ENCODE measurements around the gene TMEM176A. TPM values are rescaled to one million over a fixed set of nuclear protein-coding genes. Genes with fewer than 3 reads are reported as not detected.

TMEM176A gene
- total RNA-seq, 1 donor from 2014 or later: not detected

DNA sequence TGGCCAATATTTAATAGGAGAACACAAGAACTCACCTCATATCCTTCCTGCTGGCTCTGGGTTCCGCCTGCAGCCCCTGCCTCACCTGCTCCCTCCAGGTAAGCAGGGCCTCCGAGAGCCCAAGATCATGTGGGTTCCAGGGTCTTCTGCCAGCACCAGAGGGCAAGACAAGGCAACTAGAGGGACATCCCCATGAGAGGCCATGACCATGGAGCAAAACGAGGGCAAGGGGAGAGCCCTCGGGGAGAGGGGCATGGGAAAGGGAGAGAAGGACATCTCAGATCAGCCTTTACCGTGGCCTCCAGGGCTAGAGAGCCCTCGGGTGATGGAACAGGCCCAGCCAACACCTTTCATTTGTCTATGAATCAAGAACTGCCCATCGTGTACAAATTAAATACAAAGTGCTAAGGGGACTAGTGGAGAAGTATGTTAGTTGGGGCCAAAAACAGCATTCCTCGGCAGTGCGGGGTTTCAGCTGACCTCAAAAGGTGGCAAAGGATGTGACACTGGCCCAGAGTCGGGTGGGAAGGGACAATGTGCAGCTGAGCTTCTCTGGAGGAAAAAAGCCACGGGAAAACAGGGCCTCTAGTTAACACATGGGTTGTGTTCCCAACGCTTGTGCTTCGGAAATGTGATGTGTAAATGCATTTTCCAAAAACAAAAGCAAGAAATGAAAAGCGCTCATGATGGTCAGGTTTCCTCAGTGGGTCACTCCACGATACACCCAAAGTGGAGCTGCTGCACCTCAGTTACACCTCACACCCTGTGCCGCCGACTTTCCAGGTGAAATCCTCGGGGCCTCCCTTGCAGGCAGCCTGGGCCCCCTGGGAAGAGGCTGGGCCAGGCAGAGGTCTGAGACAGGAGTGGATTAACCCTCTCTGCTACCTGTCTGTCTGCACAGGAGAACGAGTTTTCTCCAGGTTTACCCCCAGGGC, 53.8 kb downstream of the TMEM176A start:
- no peaks in the 10 kb centered on the region for H4K20me1 ChIP-seq (ENCODE audit: insufficient read depth, low read length)
- H3K9ac ChIP-seq (ENCODE audit: low read length): no peak overlapping the region
- H3K4me3 ChIP-seq (ENCODE audit: insufficient read depth, low read depth, low read length): no peak overlapping the region
- no peak for FAIRE-seq
- no peak for TF ChIP-seq CTCF (IDR thresholded peaks at IDR 0.05; ENCODE audit: insufficient read depth, low read depth, low read length)
- TF ChIP-seq EZH2 (IDR thresholded peaks at IDR 0.05; ENCODE audit: insufficient read depth, low read length): no peak
- H3K36me3 ChIP-seq (ENCODE audit: insufficient read depth, low read length): no peaks in the 10 kb centered on the region
- no peak overlapping the region for H3K4me3 Mint-ChIP-seq (ENCODE audit: unreplicated experiment)
- peaks cover 28% of the 10 kb centered on the region for H3K27me3 Mint-ChIP-seq (ENCODE audit: low read depth, unreplicated experiment)
- no peaks in the 10 kb centered on the region for H3K9me3 ChIP-seq (ENCODE audit: insufficient read depth, low read depth, low read length)
- no peaks in the 10 kb centered on the region for H3K79me2 ChIP-seq (ENCODE audit: insufficient read depth, low read length)
- no peak for DNase-seq (ENCODE audit: low read depth)
- H3K27me3 ChIP-seq (ENCODE audit: insufficient read depth, low read length): peaks cover 3% of the 10 kb centered on the region
- no peaks in the 10 kb centered on the region for H3K36me3 Mint-ChIP-seq (ENCODE audit: low read depth, unreplicated experiment)
- H3K27ac Mint-ChIP-seq (ENCODE audit: unreplicated experiment): no peak overlapping the region
- H2AFZ ChIP-seq (ENCODE audit: low read depth, low read length): no peak overlapping the region
- H3K4me1 ChIP-seq (ENCODE audit: insufficient read depth, low read length): no peaks in the 10 kb centered on the region
- peaks cover 4% of the 10 kb centered on the region for H3K9me3 Mint-ChIP-seq (ENCODE audit: unreplicated experiment)
- no peaks in the 10 kb centered on the region for H3K4me1 Mint-ChIP-seq (ENCODE audit: low read depth, unreplicated experiment)
- no peak overlapping the region for H3K4me2 ChIP-seq (ENCODE audit: low read length)
- H3K27ac ChIP-seq (ENCODE audit: low read depth, low read length): no peak overlapping the region

Other genes with a start within 250 kb of the TMEM176A start
- gene GIMAP4, start 233.4 kb upstream of the TMEM176A start, total RNA-seq: not detected in 2 replicates
- not detected in 2 replicates for gene GIMAP6, start 168.4 kb upstream of the TMEM176A start, total RNA-seq
- gene GIMAP2, start 115.1 kb upstream of the TMEM176A start, total RNA-seq: not detected in 2 replicates
- gene GIMAP1, start 84.2 kb upstream of the TMEM176A start, total RNA-seq: not detected in 2 replicates
- 0.14 TPM in 1 of 2 replicates, not detected in the other for gene GIMAP5, start 63.4 kb upstream of the TMEM176A start, total RNA-seq
- 0.26 and 0.32 TPM in 2 replicates for gene TMEM176B, start 405 bp upstream of the TMEM176A start, total RNA-seq
- gene AOC1, start 51.7 kb downstream of the TMEM176A start, total RNA-seq: not detected in 2 replicates
- 4.5 and 4.6 TPM in 2 replicates for gene KCNH2, start 177.6 kb downstream of the TMEM176A start, total RNA-seq
- 1.8 and 2.0 TPM in 2 replicates for gene NOS3, start 190.2 kb downstream of the TMEM176A start, total RNA-seq
- gene ATG9B, start 223.7 kb downstream of the TMEM176A start, total RNA-seq: 1.8 and 2.2 TPM in 2 replicates
- gene ABCB8, start 227.7 kb downstream of the TMEM176A start, total RNA-seq: 52.2 and 53.3 TPM in 2 replicates
- 3.9 and 5.9 TPM in 2 replicates for gene ASIC3, start 247.8 kb downstream of the TMEM176A start, total RNA-seq

Data from astrocyte (in vitro differentiated cells and primary cell).